HG03060 (cell line): ENCODE results near the gene IRAK1.
"Not testable (repeated sequence)": the region's sequence is repeated elsewhere in the genome, so short reads cannot be mapped to it uniquely, and the experiment has no call there.

Source experiments
- ATAC-seq: cut with Tn5 transposase; IDR thresholded peaks from one replicate; pipeline ENCODE4 v1.9.1; 2021; ENCODE audit warnings: low read depth, moderate number of reproducible peaks; ENCODE audit not compliant: unreplicated experiment

IRAK1 gene

GRCh38 chrX:154004315-154004714, 15.4 kb downstream of the IRAK1 start:
- no peak for ATAC-seq

- ATAC-seq: no peak
Measured at GRCh38 chrX:154002215-154002719, 17.4 kb downstream of the IRAK1 start.

DNA sequence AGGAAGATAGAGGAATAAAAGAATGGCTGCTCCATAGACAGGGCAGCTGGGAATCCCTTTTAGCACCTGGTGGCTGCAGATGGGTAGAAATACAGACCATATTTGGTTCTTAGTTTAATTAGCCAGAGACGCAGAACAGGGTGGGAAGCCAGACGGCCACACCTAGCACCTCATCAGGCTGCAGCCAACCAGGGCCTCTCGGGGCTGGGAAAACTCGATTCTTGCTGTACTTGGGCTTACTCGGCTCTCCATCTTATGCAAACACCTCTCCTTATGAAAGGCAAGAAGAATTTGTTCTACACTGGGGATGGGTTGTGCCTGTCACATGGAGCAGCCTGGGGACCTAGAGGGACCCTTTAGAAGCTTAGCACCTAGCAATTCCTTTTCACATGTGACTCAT, 19.7 kb downstream of the IRAK1 start:
- no peak for ATAC-seq

DNA sequence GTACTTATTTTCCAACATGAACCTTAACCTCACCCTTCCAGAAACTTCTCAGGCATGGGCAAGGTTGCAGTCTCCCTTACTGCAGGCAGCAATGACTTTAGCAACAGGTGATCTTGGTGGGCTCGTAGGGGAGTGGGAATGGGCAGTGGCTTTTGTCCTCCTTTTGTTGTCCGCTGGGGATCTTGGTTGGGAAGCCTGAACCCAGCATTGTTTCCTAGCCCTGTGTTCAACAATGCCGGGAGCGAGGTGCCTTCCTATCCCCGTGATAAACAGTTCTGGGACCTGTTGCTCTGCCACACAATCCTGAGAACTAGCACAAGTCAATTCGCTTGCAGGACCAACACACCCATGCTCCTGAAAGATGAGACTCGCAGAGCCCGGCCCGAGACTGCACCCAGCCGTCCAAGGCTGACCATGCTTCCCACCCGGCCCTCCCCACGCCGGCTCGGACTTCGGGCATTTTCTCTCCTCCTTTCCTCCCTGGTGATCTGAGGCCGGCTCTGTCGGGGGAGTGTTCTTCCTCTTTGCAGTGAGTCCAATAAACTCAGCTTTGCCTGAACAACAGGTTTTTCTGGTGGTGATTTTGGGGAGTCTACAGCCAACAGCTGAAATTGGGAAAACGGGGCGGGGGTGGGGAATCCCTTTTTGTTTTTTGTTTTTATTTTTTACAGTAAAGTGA, 20.2 kb downstream of the IRAK1 start:
- ATAC-seq: no peak

DNA sequence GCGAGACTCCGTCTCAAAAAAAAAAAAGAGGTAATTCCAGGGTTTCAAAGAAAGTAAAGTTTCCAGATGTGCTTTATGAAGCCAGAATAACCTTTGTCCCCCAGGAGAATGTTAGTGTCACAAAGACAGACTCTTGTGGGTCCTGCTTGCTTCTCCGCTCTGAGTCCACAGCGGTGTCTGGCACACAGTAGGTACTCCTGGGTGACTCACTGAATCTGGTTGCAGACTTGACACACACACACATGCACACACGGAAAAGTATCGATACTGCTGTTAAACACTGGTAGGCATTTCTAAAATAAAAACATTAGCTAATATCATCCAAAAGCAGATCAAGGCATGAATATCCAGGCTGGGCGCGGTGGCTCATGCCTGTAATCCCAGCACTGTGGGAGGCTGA, 24.2 kb downstream of the IRAK1 start:
- ATAC-seq: no peak

DNA sequence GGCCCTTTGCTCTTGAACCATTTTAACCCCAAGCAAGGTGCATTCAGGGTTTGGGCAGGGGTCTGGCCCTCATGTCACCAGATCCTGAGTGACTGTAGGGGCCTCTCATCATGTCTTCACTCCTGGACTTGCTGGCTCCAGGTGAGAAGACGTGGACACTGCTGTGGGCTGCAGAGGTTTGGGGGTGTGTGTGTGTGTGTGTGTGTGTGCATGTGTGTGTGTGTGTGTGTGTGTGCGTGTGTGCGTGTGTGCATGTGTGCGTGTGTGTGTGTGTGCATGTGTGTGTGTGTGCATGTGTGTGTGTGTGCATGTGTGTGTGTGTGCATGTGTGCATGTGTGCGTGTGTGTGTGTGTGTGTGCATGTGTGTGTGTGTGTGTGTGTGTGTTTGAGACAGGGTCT, 25.3 kb downstream of the IRAK1 start:
- not testable (repeated sequence) for ATAC-seq

- ATAC-seq: no peak
Measured at GRCh38 chrX:153993978-153994377, 25.7 kb downstream of the IRAK1 start.

DNA sequence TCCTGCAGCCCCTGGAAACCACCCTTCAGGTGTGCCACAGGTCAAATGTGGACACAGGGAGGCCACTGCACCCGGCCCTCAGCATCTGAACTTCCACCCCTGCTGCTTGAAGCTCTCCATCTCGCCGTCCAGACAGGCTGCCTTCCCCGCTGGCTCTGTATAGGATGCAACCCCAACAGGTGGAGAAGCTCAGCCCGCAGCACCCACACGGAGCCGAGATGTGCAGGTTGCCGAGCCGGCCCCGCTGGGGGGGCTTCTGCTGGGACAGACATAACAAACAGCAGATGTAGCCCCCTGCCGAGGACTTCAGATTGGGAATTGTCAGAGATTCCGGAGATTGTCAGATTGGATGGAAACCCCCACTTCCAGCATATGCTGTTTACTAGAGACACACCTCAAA, 26.6 kb downstream of the IRAK1 start:
- ATAC-seq: no peak

DNA sequence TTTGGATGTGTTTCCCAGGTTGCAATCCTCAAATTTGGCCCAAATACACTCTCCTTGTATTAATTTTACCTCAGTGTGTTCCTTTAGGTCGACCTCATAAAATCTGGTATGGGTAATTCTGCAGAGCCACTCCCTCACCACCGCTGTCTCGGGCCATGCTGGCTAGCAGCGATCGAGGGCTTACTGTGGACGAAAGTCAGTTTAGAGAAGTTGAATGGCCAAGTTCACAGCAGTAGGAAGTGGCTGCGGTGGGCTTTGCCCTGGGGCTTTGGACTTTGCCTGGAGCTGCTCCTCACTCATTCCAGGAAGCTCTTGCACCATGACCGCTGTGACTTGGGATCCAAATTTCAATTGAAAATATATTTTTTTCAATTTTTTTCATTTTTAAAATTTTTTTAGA, 27.5 kb downstream of the IRAK1 start:
- no peak for ATAC-seq

GRCh38 chrX:153991013-153991580, 28.6 kb downstream of the IRAK1 start:
- no peak for ATAC-seq

DNA sequence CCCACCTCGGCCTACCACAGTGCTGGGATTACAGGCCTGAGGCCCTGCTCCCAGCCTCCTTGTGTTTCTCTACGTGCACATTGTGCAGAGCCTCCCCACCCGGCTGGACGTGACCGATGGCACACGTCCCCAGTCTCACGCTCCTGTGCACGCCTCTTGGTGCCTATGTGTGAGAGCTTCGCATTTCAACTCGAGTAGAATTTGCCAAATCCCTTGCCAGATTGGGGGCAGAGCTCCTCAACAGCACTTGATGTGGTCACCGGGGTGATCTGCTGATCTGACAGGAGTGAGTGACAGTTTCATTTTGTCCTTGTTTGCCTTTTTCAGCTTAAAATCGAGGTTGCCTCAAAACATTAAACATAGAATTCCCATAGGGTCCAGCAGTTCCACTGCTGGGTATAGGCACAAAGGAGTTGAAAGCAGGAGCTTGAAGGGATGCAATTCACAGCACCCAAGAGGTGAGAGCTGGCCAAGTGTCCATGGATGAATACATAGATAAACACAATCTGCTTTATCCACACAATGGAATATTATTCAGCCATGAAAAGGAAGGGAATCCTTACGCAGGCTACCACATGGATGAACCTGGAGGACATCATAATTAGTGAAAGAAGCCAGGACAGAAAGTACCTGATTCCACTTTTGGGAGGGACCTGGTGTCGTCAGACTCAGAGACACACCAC, 29.6 kb downstream of the IRAK1 start:
- ATAC-seq: no peak

- ATAC-seq: no peak
Measured at GRCh38 chrX:153988493-153988892, 31.2 kb downstream of the IRAK1 start.

DNA sequence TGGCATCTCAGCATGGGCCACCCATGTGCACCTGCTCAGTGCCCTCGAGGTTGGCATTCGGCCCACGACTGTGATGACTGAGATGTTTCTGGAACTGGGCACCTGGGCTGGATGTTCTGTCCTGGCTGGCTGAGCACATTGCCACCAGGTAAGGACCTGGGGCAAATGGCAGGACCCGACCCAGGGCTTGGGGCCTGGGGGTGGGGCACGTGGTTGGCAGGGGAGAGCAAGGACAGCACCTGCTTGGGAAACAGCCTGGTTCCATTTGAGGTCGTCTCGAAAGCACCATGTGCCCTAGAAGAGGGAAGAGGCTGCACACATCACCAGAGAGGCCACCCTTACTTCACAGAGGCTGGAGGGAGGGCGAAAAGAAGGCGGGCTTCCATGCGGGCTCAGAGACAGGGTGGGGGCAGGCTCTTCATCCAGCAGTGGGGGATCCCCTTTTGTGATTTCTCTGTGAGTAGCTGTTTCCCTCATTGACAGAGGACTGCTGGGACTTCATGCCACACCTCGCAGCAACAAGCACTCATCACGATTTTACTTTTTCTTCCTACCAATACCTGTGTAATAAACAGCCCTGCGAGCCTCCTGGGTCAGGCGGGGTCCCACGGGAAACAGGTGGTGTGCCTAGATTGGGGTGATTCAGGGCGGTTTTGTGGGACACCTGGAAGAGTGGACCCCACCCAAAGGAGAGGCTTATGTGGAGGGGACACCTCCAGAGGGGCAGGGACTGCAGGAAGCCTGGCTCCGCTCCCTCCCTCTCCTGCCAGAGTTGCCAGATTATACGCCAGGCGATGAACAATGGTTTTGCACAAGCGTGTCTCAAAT, 35.1 kb downstream of the IRAK1 start:
- no peak for ATAC-seq

- no peak for ATAC-seq
Measured at GRCh38 chrX:153983321-153983801, 36.3 kb downstream of the IRAK1 start.

- ATAC-seq: no peak
Measured at GRCh38 chrX:153981771-153982533, 37.8 kb downstream of the IRAK1 start.

DNA sequence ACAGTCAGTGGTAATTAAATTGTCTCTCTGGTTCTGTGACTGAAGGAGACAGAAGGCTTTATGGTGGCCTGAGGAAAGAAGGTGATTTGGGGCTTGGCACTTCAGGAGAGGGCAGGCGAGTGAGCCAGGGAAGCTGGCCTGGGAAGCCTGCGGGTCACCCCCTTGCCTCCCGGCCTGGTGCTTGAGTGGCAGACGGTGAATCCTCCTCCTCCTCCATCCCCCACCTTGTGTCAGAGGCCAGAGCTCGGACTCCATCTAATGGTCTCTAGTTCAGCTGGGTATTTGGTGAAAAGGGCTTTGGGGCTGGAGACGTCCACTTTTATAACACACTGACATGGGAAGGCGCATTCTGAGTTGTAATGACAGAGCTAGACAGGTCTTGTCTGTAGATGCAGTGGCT, 38.5 kb downstream of the IRAK1 start:
- no peak for ATAC-seq

DNA sequence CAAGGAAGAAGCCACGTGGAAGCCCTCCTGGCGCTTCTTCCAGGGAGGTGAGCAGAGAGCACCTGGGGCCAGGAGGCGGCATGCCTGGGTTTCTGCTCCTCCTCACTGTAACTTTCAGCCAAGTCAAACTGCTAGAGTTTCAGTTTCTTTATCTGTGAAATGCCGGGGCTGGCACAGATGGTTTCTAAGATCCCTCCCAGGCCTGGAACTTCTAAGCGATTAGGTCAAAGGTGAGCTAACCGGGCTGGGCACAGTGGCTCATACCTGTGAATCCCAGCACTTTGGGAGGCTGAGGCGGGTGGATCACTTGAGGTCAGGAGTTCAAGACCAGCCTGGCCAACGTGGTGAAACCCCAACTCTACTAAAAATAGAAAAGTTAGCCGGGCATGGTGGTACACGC, 39.3 kb downstream of the IRAK1 start:
- ATAC-seq: not testable (repeated sequence)

DNA sequence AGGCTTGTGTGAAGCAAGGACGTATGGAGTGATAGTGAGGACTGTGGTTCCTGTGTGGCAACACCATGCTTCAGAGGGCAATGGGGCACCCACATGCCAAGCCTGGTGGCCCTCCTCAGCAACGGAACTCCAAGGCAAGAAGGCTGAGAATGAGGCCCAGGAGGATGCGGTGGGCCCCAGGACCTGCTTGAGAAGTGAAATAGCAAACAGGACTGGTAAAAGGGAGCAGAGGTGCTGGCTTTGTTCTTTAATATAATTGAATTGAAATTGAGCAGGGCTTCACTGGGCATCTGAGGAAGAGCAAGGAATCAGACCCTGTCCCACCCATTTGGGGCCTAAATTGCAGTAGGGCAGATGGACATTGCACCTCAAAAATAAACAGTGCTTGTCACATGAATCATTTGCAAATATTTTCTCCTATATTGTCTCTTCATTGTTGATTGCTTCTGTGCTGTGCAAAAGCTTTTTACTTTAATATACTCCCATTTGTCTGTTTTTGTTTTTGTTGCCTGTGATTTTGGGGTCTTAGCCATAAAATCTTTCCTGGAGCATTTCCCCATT, 44.9 kb downstream of the IRAK1 start:
- ATAC-seq: no peak

DNA sequence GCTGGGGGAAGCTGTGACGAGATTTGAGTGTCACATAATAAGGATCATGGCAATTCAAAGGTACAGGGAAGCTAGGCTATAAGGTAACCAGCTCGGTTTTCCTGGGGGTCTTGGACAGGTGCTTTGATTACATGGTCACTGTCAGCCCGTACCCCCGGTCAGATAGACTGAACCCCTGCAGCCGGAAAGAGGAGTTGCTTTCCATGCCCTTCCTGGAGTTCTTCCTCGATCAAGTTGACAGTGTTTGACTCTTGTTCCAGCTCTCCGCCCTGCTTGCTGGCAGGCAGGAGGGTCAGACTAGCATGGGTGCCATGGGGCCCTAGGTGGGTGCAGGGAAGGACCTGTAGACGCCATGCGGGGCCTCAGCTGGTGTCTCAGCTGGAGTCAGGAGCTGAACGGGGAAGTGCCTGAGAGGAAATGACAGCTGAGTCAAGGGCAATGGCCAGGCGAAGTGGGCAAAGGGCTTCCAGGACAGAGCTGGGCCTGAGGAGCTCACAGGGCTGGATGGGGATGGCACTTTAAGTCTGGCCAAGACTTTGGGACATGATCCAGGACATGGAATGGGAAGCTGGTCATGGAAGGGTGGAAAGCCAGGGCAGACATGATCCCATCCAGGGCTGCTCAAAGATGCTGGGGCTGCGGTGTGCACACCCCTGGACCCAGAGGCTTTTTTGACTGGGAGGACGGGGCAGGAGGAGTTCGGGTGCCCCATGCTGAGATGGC, 45.5 kb downstream of the IRAK1 start:
- no peak for ATAC-seq
